B cell (primary cell): ENCODE data around the gene PAM.

Experiments used
- EZH2 ChIP-seq: IDR thresholded peaks from 2 replicates; pipeline ENCODE4 v1.6.1; 2012; ENCODE audit warnings: borderline replicate concordance, low read depth, mild to moderate bottlenecking, moderate library complexity, low read length; ENCODE audit not compliant: insufficient read depth, poor library complexity, severe bottlenecking
- TF ChIP-seq, protein P1 (sequence below): fragments of 200-600 bp; IDR thresholded peaks from one replicate; pipeline ENCODE4 v1.8.0; 2022; ENCODE audit warnings: antibody characterized with exemption, mild to moderate bottlenecking

DNA sequence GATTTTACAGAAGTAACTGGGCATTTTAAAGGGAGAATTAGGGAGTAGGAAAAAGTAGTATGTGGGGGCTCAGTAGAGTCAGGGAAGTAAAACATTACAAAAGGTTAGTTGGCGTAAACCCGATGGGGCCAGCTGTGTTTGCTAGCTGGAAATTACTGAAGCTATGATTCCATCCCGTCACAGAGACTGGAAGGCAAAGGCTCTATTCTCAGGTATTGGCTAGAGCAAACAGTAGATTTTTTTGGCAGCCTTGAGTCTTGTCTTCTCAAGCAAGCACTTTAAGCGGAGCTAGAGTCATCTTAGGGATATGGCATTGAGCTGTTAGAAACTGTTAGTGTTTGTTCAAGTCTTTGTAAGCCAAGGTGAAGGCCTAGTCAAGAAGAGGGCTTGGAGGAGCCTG lies 121.5 kb downstream of the PAM start:
- TF ChIP-seq, protein P1, sequence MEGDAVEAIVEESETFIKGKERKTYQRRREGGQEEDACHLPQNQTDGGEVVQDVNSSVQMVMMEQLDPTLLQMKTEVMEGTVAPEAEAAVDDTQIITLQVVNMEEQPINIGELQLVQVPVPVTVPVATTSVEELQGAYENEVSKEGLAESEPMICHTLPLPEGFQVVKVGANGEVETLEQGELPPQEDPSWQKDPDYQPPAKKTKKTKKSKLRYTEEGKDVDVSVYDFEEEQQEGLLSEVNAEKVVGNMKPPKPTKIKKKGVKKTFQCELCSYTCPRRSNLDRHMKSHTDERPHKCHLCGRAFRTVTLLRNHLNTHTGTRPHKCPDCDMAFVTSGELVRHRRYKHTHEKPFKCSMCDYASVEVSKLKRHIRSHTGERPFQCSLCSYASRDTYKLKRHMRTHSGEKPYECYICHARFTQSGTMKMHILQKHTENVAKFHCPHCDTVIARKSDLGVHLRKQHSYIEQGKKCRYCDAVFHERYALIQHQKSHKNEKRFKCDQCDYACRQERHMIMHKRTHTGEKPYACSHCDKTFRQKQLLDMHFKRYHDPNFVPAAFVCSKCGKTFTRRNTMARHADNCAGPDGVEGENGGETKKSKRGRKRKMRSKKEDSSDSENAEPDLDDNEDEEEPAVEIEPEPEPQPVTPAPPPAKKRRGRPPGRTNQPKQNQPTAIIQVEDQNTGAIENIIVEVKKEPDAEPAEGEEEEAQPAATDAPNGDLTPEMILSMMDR, result no peak
- TF ChIP-seq EZH2, result no peak
